ENCODE results near the gene TAOK1.
A peak's percentile ranks its signal among the peaks of the same experiment; 100 is the strongest.
"Not testable (repeated sequence)": the region's sequence is repeated elsewhere in the genome, so short reads cannot be mapped to it uniquely, and the experiment has no call there.

Gene TAOK1

GRCh38 chr17:29445844-29446243, 55.7 kb downstream of the TAOK1 start:
- no peak for DNase-seq

DNA sequence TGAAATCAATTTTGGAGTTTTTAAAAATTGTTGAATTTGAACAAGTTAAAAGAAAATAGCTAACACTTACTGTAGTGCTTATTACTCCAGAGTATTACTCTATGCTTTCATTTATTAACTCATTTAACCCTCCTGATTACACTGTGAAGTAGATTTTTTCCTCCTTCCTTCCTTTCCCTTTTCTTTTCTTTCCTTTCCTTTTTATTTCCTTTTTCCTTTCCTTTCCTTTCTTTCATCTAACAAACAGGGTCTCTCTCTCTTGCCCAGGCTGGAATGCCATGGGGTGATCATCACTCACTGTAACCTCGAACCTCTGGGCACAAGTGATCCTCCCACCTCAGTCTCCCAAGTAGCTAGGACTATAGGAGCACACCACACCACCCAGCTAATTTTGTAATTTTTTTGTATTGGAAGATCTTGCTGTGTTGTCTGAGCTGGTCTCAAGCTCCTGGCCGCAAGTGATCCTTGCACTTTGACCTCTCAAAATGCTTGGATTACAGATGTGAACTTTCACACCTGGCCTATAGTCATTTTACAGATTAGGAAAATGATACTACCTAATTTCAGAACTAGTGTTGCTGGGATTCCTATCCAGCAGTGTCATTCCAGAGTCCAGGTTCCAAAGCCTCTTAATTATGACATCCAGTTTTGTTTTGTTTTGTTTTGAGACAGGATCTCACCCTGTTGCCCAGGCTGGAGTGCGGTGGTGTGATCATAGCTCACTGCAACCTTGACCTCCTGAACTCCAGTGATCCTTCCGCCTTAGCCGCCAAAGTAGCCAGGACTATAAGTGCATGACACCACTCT, 59.9 kb downstream of the TAOK1 start:
- no peak for DNase-seq

- DNase-seq = peak in 1 of 14 donors; percentile 83
These were observed 61.1 kb downstream of the TAOK1 start for GRCh38 chr17:29451121-29451742.

GRCh38 chr17:29458066-29458465, 67.9 kb downstream of the TAOK1 start:
- no peak for DNase-seq

DNA sequence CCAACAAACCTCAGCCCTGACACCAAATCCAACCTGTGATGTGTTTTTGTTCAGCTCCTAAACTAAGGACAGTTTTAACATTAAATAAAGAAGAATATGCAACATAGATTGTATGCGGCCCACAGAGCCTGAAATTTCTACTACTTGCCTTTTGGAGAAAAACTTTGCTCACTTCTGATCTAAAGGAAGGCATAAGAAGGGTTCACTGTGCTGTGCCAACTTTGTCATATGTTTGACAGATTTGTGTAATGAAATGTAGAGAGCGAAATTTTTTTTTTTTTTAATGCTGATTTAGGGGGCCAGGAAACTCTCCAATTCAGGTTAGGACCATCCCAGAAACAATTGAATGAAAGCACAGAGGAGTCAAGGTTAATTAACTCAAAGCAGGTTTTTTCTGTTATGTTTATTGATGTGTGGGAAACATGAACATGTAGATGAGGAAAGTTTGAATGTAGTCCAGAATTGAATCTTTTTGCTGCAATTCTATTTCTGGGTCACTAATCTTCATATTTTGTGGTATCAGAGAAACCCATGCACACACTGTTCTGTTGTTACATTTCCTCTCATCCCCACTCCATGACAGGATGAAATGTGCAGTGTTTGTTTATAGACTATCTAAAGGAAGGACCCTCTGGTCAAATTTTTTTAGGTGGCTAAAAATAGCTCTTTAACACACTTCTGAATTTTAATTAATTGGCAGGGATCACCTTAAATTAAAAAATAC, 71.5 kb downstream of the TAOK1 start:
- DNase-seq = peak in 1 of 14 donors; percentile 55

GRCh38 chr17:29469276-29469675, 79.1 kb downstream of the TAOK1 start:
- DNase-seq = no peak

DNA sequence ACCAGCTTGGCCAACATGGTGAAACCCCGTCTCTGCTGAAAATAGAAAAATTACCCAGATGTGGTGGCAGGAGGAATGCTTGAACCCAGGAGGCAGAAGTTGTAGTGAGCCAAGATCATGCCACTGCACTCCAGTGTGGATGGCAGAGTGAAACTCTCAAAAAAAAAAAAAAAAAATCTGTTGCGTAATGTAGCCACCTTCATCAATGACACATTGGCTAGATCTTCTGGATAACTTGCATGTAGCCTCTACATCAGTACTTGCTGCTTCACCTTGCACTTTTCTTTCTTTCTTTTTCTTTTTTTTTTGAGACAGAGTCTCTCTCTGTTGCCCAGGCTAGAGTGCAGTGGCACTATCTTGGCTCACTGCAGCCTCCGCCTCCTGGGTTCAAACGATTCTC, 83.3 kb downstream of the TAOK1 start:
- DNase-seq = not testable (repeated sequence)

- no peak for DNase-seq
These were observed 84.1 kb downstream of the TAOK1 start for GRCh38 chr17:29474297-29474696.

DNA sequence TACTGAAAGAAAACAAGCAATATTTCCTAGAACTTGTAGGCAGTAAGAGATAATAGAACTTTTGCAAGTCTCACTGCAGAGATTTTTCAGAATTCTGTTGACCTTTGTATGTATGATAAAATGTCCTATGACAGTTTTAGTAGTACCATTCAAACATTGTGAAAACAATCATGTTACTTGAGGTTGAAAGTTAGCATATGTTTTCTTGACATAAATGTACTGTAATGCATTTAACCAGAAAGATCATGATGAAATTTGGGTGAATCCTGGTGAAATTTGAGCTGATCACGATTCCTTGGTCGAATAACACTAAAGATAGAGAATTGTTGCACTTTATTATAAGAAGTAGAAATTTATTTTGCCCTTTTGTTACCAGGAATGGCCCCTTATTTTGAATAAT, 85.7 kb downstream of the TAOK1 start:
- no peak for DNase-seq

GRCh38 chr17:29480249-29480928, 90.2 kb downstream of the TAOK1 start:
- not testable (repeated sequence) for DNase-seq

DNA sequence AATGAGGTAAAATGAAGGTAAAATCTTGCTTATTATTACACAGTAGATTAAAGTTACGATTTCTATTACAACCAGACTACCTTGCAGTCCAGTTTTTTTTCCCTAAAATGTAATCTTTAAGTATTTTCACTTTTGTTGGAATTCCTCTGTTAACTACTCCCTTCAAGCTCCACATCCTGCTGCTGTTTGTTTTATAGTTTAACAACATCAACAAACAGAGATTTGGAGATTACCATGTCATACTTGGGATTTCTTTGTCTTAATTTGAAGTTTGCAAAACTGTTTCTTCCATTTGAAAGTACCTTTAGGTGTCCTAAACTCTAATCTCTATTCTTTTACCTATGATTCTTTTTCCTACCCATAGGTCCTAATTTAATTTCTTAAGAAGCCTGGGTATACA, 93.3 kb downstream of the TAOK1 start:
- no peak for DNase-seq

DNA sequence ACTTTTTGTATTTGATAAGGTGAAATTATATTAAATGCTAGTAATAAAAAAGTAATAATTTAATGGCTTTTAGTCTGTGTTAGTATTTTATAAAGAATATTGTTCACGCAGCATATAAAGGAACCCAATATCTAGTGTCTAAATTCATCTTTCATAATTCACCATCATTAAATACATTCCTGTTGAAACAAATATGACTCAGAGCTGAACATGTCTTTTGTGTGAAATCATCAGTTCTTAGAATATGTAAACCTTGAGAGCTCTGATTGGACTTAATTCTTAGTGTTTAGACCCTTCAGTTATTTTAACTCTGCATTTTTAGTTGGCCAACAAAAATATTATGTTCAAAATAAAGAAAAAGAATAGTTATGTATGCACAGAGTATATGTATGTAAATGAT, 104.8 kb downstream of the TAOK1 start:
- DNase-seq = no peak

GRCh38 chr17:29504711-29505110, 114.5 kb downstream of the TAOK1 start:
- DNase-seq = no peak

DNA sequence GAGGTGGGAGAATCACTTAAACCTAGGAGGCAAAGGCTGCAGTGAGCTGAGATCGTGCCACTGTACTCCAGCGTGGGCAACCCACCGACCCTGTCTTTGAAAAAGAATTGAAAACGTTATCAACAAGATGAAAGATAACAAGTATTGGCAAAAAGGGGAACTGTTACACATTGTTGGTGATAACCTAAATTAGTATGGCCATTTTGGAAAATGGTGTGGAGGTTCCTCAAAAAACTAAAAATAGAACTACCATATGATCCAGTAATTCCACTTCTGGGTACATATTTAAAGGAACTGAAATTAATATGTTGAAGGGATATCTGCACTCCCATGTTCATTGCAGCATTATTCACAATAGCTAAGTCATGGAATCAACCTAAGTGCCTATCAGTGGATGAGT, 115.7 kb downstream of the TAOK1 start:
- no peak for DNase-seq

DNA sequence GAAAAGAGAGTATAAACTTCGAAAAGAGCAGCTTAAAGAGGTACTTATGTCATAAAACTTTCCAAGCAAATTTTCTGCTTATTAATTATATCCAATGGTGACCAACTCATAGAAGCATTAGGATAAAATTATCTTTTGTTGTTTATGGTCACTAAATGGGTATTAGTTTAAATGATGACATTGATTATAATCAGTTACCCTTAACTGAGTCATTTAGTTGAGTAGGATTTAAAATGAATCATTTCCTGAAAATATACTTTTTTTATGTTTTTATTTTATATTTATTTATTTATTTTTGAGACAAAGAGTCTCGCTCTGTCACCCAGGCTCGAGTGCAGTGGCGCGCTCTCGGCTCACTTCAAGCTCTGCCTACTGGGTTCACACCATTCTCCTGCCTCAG, 120.8 kb downstream of the TAOK1 start:
- no peak for DNase-seq

- DNase-seq = no peak
These were observed 124.6 kb downstream of the TAOK1 start for GRCh38 chr17:29514792-29515191.

GRCh38 chr17:29518359-29518758, 128.2 kb downstream of the TAOK1 start:
- no peak for DNase-seq

GRCh38 chr17:29524692-29525091, 134.5 kb downstream of the TAOK1 start:
- no peak for DNase-seq

DNA sequence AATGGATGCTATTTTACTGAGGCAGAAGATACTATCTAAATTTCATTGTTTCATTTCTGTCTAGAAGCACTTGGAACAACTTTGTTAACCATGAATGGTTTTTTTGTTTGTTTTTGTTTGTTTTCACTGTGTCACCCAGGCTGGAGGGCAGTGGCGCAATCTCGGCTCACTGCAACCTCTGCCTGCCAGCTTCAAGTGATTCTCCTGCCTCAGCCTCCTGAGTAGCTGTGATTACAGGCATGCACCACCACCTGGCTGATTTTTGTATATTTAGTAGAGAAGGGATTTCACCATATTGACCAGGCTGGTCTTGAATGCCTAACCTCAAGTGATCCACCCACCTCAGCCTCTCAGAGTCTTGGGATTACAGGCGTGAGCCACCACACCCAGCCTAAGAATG, 136.2 kb downstream of the TAOK1 start:
- DNase-seq = no peak

DNA sequence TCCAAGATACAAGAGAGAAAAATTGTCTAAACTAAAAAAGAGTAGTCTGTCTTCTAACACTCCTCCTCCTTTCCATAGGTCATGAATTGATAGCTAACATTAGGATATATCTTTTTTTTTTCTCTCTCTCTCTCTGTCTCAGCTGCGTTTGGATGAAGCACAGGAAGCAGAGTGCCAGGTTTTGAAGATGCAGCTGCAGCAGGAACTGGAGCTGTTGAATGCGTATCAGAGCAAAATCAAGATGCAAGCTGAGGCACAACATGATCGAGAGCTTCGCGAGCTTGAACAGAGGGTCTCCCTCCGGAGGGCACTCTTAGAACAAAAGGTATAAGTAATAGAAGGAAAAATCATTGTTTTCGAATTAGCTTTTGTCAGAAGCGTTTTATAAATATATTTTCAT, 143.8 kb downstream of the TAOK1 start:
- peak in 1 of 14 donors; percentile 11 for DNase-seq

DNA sequence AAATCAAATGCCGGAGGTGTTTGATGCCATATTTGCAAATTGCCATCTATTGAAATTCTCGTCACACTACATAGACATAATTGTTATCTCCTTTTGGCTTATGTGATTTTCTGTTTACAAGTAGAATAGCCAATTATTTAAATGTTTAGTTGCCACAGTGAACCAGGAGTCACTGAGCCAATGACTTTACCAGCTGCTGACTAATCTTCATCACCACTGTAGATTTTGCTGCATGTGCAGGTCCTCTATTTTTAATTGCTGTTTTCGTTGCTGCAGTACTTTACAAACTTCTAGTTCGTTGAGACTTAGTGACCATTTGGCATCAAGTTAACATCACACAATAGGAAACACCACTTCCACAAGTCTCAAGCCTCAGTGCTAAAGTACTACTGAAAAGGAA, 153.9 kb downstream of the TAOK1 start:
- no peak for DNase-seq

GRCh38 chr17:29546085-29546484, 155.9 kb downstream of the TAOK1 start:
- no peak for DNase-seq

DNA sequence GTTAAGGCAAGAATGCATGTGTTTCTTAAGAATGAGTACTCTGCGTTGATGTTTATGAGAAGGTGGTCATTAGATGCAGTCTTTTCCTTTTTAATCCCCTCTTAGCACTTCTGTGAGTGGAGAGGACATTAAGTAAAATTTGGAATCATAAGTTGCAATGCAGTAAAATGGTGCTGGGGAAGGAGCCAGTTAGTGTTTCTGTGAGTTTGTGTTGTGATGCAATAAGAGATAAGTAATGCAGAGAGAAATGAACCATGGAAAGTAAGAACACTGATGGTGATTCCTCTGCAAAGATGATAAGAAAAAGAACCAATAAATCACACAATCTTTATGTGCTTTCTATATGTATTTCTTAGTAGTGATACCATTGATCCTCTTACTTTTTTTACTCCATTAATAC, 156.7 kb downstream of the TAOK1 start:
- DNase-seq = no peak

Data from C1 segment of cervical spinal cord (tissue), 14 donors.